GM23338 (cell line): ENCODE measurements around the gene ARHGAP42.

ENCODE experiments used
- JUNB ChIP-seq: IDR thresholded peaks from one replicate; pipeline ENCODE4 v1.6.1; 2016; ENCODE audit warnings: antibody characterized with exemption; ENCODE audit not compliant: unreplicated experiment
- POLR2AphosphoS5 ChIP-seq: IDR thresholded peaks from 2 replicates; pipeline ENCODE4 v1.6.1; 2016; ENCODE audit warnings: antibody characterized with exemption, low read depth
- ZNF114 ChIP-seq: fragments of 250-450 bp; sonication (Bioruptor Pico); IDR thresholded peaks from 2 replicates; pipeline ENCODE4 v1.5.0; 2020; ENCODE audit warnings: mild to moderate bottlenecking, moderate library complexity
- TF ChIP-seq, protein P1 (sequence below), 2 experiments: fragments of 200-600 bp in 1 of 2; sonication (generic) in 1 of 2; conservative IDR thresholded peaks; 2 replicates each; pipeline versions ENCODE4 v1.5.1 to v1.6.1; 2016 to 2017; ENCODE audit warnings: antibody characterized with exemption in 2 of 2, low read depth in 2 of 2, mild to moderate bottlenecking in 2 of 2, moderate library complexity in 1 of 2
- TF ChIP-seq, protein P2 (sequence below): IDR thresholded peaks from one replicate; pipeline ENCODE4 v1.6.1; 2018; ENCODE audit warnings: antibody characterized with exemption; ENCODE audit not compliant: unreplicated experiment

DNA sequence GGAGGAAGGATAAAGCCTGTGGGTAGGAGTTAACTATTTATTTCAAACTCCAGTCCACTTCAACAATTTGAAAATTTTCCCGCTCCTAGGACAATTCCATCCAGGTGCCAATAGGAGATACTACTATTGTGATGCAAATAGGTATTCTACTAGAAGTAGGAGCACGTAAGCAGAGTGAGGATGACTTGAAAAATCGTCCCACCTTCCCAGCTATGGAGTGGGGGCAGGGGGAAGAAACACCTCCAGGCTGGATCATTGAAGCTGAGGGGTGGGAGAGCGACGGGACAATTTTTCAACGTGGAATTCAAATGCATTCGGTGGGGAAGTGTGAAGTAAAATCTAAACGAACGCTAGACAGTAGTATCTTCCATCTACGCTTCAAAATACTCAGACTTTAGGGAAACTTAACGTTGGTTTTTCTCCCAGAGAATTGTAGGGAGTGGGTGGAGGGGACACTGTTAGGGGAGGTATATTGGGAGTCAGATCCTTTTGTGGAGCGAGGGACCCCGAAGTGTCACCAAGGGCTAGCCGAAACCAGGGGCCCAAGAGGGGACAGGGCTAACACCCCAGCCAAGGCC, 523 bp upstream of the ARHGAP42 start:
- TF ChIP-seq, protein P1, sequence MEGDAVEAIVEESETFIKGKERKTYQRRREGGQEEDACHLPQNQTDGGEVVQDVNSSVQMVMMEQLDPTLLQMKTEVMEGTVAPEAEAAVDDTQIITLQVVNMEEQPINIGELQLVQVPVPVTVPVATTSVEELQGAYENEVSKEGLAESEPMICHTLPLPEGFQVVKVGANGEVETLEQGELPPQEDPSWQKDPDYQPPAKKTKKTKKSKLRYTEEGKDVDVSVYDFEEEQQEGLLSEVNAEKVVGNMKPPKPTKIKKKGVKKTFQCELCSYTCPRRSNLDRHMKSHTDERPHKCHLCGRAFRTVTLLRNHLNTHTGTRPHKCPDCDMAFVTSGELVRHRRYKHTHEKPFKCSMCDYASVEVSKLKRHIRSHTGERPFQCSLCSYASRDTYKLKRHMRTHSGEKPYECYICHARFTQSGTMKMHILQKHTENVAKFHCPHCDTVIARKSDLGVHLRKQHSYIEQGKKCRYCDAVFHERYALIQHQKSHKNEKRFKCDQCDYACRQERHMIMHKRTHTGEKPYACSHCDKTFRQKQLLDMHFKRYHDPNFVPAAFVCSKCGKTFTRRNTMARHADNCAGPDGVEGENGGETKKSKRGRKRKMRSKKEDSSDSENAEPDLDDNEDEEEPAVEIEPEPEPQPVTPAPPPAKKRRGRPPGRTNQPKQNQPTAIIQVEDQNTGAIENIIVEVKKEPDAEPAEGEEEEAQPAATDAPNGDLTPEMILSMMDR (conservative IDR thresholded peaks at IDR 0.05; ENCODE audit: low read depth in 2 of 2) = no peak
- no peak; the same call in 1 of the 2 replicates for TF ChIP-seq POLR2AphosphoS5
- no peak for TF ChIP-seq JUNB
- TF ChIP-seq, protein P2, sequence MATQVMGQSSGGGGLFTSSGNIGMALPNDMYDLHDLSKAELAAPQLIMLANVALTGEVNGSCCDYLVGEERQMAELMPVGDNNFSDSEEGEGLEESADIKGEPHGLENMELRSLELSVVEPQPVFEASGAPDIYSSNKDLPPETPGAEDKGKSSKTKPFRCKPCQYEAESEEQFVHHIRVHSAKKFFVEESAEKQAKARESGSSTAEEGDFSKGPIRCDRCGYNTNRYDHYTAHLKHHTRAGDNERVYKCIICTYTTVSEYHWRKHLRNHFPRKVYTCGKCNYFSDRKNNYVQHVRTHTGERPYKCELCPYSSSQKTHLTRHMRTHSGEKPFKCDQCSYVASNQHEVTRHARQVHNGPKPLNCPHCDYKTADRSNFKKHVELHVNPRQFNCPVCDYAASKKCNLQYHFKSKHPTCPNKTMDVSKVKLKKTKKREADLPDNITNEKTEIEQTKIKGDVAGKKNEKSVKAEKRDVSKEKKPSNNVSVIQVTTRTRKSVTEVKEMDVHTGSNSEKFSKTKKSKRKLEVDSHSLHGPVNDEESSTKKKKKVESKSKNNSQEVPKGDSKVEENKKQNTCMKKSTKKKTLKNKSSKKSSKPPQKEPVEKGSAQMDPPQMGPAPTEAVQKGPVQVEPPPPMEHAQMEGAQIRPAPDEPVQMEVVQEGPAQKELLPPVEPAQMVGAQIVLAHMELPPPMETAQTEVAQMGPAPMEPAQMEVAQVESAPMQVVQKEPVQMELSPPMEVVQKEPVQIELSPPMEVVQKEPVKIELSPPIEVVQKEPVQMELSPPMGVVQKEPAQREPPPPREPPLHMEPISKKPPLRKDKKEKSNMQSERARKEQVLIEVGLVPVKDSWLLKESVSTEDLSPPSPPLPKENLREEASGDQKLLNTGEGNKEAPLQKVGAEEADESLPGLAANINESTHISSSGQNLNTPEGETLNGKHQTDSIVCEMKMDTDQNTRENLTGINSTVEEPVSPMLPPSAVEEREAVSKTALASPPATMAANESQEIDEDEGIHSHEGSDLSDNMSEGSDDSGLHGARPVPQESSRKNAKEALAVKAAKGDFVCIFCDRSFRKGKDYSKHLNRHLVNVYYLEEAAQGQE = no peak
- no peak for TF ChIP-seq ZNF114 (CRISPR knock-in tag)
